ENCODE results near the gene LRRC56. TPM values are rescaled to one million over a fixed set of nuclear protein-coding genes. Genes with fewer than 3 reads are reported as not detected.

The LRRC56 gene
- total RNA-seq, 1 experiment from 2014 or later = 0.19 TPM

- DNase-seq (ENCODE audit: low spot score) = no peak
Observed at GRCh38 chr11:596374-596773, 59.0 kb downstream of the LRRC56 start.

GRCh38 chr11:597166-597725 lies 59.9 kb downstream of the LRRC56 start:
- no peak for DNase-seq (ENCODE audit: low spot score)

GRCh38 chr11:598005-598680 lies 60.8 kb downstream of the LRRC56 start:
- no peak for DNase-seq (ENCODE audit: low spot score)

DNA sequence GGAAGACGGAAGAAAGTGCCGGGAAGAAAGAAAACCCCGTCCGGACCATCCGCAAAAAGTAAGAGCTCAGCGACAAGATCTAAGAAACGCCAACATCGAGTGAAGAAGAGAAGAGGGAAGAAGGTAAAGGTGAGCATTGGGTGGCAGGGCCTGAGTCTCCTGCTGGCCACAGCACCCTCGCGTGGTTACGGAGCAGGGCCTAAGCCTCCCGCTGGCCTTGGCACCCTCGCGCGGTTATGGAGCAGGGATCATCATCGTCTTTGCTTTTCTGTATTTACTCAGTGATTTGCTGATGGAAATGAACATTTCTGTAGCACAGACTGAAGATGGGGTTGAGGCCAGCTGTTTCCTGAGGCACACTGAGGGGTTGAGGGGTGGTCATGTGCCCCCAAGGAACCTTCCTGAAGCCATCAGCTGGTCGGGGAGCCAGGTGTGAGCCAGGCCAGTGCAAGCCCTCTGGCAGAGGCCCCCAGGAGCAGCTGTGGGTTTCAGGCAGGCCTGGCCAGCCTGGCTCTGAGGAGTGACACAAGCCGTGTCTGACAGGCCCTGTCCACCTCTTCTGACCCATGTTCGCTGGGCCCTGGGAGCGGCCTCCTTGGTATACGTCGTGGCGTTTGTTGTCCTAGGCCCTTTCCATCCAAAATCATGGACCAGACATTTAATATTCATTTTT lies 64.4 kb downstream of the LRRC56 start:
- no peak for DNase-seq (ENCODE audit: low spot score)

DNA sequence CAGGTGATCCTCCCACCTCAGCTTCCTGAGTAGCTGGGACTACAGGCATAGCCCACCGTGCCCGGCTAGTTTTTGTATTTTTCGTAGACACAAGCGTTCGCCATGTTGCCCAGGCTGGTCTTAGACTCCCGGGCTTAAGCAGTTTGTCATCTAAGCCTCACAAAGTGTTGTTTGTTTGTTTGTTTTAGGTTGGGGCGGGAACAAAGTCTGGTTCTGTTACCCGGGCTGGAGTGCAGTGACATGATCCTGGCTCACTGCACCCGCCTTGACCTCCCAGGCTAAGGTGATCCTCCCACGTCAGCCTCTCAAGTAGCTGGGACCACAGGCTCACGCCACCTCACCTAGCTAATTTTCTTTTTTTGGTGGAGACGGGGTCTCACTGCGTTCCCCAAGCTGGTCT lies 65.8 kb downstream of the LRRC56 start:
- DNase-seq (ENCODE audit: low spot score) = no peak

Other genes starting within 250 kb of the LRRC56 start
- gene PGGHG, start 248.4 kb upstream of the LRRC56 start, total RNA-seq (2014; rRNA removed; shearing (Covaris generic)) = 2.2 and 2.4 TPM in 2 replicates
- not detected in 2 replicates for gene IFITM5, start 238.0 kb upstream of the LRRC56 start, total RNA-seq (2014; rRNA removed; shearing (Covaris generic))
- 21.9 and 30.7 TPM in 2 replicates for gene IFITM2, start 229.7 kb upstream of the LRRC56 start, total RNA-seq (2014; rRNA removed; shearing (Covaris generic))
- 179 TPM in 2 replicates for gene IFITM1, start 223.5 kb upstream of the LRRC56 start, total RNA-seq (2014; rRNA removed; shearing (Covaris generic))
- 183 and 240 TPM in 2 replicates for gene IFITM3, start 216.7 kb upstream of the LRRC56 start, total RNA-seq (2014; rRNA removed; shearing (Covaris generic))
- gene B4GALNT4, start 168.0 kb upstream of the LRRC56 start, total RNA-seq (2014; rRNA removed; shearing (Covaris generic)) = 6.5 and 11.1 TPM in 2 replicates
- gene PKP3, start 143.3 kb upstream of the LRRC56 start, total RNA-seq (2014; rRNA removed; shearing (Covaris generic)) = 2.4 and 3.0 TPM in 2 replicates
- 1.9 TPM in 1 of 2 replicates, not detected in the other for gene SIGIRR, start 122.5 kb upstream of the LRRC56 start, total RNA-seq (2014; rRNA removed; shearing (Covaris generic))
- gene ANO9, start 95.5 kb upstream of the LRRC56 start, total RNA-seq (2014; rRNA removed; shearing (Covaris generic)) = not detected in 2 replicates
- 15.0 and 26.7 TPM in 2 replicates for gene PTDSS2, start 87.2 kb upstream of the LRRC56 start, total RNA-seq (2014; rRNA removed; shearing (Covaris generic))
- gene RNH1, start 30.3 kb upstream of the LRRC56 start, total RNA-seq (2014; rRNA removed; shearing (Covaris generic)) = 150 and 205 TPM in 2 replicates
- 64.1 and 76.1 TPM in 2 replicates for gene HRAS, start 2.0 kb upstream of the LRRC56 start, total RNA-seq (2014; rRNA removed; shearing (Covaris generic))
- gene LMNTD2, start 23.2 kb downstream of the LRRC56 start, total RNA-seq (2014; rRNA removed; shearing (Covaris generic)) = 1.4 and 2.6 TPM in 2 replicates
- gene RASSF7, start 23.4 kb downstream of the LRRC56 start, total RNA-seq (2014; rRNA removed; shearing (Covaris generic)) = 16.8 and 17.3 TPM in 2 replicates
- 14.5 and 15.3 TPM in 2 replicates for gene PHRF1, start 38.9 kb downstream of the LRRC56 start, total RNA-seq (2014; rRNA removed; shearing (Covaris generic))
- 11.7 and 11.9 TPM in 2 replicates for gene IRF7, start 78.4 kb downstream of the LRRC56 start, total RNA-seq (2014; rRNA removed; shearing (Covaris generic))
- gene CDHR5, start 87.4 kb downstream of the LRRC56 start, total RNA-seq (2014; rRNA removed; shearing (Covaris generic)) = not detected in 2 replicates
- not detected in 2 replicates for gene SCT, start 89.7 kb downstream of the LRRC56 start, total RNA-seq (2014; rRNA removed; shearing (Covaris generic))
- not detected in 2 replicates for gene DRD4, start 99.7 kb downstream of the LRRC56 start, total RNA-seq (2014; rRNA removed; shearing (Covaris generic))
- 24.9 and 29.9 TPM in 2 replicates for gene DEAF1, start 157.7 kb downstream of the LRRC56 start, total RNA-seq (2014; rRNA removed; shearing (Covaris generic))
- 15.8 and 16.4 TPM in 2 replicates for gene TMEM80, start 158.3 kb downstream of the LRRC56 start, total RNA-seq (2014; rRNA removed; shearing (Covaris generic))
- gene EPS8L2, start 168.7 kb downstream of the LRRC56 start, total RNA-seq (2014; rRNA removed; shearing (Covaris generic)) = 0.12 TPM in 1 of 2 replicates, not detected in the other
- 600 and 603 TPM in 2 replicates for gene TALDO1, start 209.9 kb downstream of the LRRC56 start, total RNA-seq (2014; rRNA removed; shearing (Covaris generic))
- gene GATD1, start 240.0 kb downstream of the LRRC56 start, total RNA-seq (2014; rRNA removed; shearing (Covaris generic)) = 15.5 and 24.8 TPM in 2 replicates

Measured in H4 (cell line).